SHP77 (cell line): Measurements from ENCODE around the gene SNX25.
"Not testable (repeated sequence)": the region's sequence is repeated elsewhere in the genome, so short reads cannot be mapped to it uniquely, and the experiment has no call there.

ENCODE experiments used
- DNase-seq, 2 experiments: peaks; one replicate each; lab custom pipeline; 2025; lab: John Stamatoyannopoulos, UW

The SNX25 gene

DNA sequence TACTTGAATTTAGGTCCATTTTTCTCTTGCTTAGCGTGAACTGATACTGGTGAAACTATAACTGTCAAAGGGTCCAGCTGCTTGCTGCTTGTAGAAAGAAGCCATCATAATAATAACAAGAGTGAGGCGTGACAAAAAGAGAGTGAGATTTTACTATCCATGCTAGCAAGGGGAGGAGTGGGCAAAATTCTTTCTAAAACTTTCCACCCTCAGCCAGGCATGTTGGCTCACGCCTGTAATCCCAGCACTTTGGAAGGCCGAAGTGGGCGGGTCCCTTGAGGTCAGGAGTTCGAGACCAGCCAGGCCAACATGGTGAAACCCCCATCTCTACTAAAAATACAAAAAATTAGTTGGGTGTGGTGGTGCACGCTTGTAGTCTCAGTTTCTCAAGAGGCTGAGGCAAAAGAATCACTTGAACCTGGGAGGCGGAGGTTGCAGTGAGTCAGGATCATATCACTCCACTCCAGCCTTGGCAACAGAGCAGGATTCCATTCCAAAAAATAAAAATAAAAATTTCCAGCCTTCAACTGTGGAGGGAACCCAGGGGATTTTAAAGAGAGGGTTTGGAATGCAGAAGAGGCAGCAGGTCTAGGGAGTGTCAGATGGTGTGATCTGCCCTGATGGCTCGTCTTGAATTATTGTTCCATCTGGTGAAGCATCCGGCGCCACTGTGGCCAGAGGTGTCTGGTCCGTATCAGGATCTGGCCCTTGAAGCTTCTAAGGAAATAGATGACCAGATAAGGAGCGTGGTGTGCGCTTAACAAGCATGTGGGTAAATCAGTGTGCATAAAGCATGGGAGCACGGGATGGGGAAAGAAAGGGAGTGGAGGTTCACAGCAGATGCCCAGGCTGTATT lies 134.6 kb downstream of the SNX25 start:
- no peak for DNase-seq

DNA sequence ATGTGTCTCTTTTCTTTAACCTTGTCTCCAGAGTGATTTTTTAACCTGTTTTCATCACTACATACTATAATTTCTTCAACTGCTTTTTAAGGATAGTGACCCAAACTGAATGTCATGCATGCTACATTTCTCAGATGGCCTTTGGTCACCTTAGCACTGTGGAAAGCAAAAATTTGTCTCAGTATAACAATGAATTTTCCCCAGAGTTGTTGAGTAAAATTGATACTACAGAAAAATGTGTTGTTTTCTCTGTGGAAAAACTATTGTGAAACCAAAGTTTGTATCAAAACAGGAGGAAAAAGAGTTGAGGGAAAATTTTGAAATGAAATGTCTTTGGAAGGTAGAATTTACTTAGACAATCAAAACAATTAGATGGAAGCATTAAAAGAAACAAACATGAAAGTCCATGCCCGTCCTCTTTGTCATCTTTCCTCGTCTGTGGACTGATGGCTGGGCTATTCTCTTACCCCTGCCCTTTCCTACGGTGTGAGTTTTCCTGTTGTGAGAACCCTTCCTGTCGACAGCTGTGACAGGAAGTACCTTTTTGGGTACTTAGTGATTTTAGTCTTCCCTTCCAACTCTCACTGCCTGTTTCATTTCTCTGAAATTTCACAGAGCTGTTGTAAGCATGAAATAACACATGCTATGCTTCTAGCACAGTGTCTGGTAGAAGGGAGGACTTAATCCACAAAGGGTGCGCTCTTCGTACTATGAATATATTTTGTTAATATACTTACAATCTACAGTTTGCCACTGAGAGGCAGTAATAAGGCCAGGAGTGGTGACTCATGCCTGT lies 135.5 kb downstream of the SNX25 start:
- DNase-seq = no peak

DNA sequence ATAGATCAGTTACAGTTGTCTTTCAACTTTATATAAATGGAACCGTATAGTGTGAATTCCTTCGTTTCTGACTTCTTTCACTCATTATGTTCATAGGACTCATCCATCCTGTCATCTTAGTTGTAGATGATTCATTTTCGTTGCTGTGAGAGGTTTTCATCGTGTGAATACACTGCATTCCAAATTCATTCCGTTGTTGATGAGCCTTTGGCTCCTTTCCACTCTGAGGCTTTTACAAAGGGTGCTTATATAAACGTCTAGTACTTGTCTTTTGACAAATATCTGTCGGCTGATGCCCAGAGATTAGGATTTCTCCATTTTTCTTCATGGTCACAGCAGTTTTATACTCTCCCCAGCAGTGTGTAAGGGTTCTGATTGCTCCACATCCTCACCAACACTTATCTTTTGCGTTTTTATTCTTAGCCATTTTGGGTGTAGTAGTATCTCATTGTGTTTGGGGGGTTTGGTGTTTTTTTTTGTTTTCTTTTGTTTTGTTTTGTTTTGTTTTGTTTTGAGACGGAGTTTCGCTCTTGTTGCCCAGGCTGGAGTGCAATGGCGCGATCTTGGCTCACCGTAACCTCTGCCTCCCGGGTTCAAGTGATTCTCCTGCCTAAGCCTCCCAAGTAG lies 137.7 kb downstream of the SNX25 start:
- no peak for DNase-seq

DNA sequence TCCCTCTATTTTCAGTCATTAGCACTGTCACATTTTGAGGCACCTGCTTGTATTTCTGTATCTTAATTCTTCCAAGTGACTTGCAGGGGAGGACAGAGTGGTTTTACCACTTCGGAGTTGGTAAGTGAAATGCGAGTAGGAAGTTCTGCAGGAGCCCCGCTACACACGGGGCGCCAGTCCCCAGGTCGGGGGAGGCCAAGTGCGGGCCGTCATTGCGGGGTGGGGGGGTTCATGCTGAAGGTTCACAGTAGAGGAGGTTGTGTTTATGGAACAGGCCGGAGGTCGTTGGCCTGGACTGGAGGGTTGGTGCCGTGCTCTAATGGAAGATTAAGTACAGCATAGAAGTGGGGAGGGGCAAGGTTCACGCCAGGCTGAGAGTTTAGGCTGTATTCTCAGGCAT lies 142.3 kb downstream of the SNX25 start:
- no peak for DNase-seq

DNA sequence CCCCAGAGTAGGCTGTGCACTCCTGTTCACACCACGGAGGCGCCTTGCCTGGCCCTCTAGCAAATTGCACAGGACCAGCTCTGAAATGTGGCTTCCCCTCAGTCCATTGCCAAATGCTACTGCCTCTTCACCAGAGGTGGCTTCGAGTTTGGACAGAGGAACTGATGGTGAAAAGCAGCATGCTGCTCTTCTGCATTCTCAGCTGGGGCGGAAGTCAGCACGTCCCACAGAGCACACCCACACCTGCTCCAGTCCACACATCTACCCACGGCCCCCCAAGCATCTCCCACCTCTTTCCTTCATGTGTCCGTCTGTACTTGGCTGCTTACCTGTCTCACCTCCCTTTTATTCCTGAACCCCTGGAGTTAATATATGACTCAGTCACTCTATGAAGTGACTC lies 142.8 kb downstream of the SNX25 start:
- DNase-seq = no peak

DNA sequence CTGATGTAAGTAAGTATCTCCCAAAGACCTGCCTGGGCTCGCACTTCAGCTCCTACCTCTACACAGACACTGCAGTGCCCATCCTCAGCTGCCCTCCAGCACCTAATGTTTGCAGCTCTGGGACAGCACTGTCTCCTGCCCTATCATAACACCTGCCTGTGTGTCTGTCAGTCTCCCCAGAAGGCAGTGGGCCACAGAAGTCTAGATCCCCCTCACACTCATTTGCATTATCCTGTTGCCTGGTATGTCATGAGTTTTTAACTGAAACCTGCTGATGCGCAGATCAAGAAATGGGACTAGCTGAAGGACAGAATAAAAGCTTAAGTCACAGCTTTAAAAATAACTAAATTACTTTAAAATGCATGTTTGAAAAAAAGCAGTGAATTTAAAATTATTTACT lies 143.3 kb downstream of the SNX25 start:
- no peak for DNase-seq

DNA sequence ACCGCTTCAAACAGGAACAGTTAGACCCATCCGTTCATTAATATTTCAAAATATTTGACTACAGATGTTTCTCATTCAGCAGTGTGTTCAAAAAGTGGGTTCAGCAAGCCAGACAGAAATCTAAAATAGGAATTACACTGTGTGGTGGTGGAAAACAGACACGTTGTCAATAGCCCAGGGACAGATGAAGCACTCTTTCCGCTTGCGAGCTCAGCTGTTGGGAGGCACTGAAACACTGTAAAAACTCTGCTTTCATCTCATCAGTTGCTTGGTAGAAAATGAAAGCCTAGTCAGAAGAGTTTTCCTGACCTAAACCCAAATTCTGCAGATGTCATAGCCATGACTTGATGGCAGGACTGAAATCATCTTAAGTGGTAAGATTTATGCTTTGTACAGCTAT lies 147.8 kb downstream of the SNX25 start:
- DNase-seq = no peak

DNA sequence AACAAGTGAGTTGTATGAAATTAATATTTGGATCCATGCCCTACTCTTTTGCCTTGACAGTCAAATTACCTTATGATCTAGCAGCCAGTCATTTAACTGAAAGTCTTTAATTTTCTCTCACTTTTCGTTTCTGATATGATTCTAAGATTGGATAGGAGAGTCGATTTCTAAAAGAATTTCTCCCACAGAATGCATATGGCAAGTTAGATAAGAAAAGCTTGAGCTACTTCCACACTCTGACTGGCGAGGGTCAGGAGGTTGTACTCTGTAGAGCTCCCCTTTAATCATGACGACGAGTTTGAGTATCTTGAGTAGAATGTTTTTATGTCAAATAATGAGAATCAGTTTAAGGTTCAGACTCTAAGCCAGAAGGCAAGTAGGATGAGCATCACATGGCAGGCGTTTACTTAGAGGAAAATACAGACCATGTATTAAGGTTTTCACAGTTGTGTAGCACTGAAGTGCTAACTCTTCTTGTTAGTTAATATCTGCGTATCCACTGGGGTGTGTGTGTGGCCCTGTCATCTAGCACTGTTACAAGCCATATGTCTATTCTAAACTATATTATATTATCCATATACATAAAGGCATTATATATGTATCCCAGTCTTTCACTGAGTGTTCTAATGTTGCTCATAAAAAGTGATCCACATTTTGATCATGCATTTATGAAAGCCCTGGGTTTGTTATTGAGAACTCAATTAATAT lies 148.5 kb downstream of the SNX25 start:
- no peak for DNase-seq

DNA sequence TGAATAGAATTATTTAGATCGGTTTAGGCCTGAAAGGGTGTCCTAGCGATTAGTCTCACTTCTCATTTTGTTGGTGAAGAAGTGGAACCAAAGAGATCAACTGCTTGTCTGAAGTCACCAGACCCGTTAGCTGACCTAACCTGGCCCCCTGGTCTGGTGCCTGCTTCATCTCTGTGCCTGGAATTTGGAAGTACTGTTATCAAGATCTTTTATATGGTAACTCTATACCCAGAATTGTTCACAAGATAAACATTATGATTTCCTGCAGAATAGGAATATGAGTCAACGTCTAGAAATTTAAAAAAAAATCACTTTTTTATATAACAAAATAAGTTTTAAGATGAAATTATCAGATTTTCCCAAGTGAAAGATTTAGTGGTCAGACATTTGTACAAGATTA lies 149.1 kb downstream of the SNX25 start:
- DNase-seq = no peak

DNA sequence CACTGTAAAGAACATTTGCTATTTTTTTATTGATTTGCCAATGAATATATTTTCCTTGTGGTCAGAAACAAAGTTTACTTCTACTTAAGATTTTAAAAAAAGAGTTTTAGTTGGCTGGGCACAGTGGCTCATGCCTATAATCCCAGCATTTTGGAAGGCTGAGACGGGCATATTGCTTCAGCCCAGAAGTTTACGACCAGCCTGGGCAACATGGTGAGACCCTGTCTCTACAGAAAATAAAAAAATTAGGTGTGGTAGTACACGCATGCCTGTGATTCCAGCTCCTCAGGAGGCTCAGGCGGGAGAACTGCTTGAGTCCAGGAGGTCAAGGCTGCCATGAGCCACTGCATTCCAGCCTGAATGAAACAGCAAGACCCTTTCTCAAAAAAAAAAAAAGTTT lies 149.6 kb downstream of the SNX25 start:
- DNase-seq = no peak

DNA sequence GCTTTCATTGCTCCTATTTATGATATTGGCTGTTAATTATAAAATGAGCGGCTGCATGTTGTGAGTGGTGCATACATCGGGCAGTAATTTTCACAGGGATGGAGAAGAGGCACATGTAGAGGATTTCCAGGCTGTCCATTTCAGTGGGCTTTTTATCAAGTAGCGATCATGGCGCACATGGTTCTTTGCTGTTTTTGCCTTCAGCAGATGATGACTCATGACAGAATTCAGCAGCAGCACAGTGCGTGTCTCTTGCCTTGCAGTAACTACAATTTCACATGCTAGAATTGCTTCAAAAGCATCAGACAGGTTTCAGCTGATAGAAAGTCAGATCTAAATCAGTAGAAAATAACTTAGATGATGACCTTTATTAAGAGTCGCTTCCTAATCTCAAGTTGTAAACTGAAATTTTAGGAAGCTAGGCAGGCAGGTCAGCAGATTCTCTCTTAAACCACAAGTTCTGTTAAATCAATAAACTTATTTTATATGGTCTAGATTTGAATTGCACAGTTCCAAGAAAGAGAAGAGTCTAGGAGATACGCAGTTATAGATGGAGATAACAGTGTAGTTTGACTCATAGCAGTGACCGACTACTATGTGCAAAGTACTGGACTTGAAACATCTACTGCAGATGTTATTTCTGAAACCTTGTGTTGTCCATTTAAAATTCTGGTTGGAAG lies 150.5 kb downstream of the SNX25 start:
- no peak for DNase-seq

DNA sequence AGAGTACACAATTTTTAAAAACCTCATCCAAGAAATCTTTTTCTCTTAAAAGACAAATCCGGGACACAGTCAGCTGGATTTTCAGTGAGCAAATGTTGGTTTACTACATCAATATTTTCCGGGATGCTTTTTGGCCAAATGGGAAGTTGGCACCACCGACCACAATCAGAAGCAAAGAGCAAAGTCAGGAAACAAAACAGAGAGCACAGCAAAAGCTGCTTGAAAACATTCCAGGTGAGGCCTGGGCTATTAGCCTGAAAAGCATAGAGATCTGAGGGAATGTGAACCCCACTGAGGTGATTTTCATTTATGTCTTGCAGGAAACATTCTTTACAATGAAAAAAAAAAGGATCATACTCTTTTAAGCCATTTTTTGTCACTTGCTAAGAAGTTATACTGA lies 152.5 kb downstream of the SNX25 start:
- DNase-seq = no peak

DNA sequence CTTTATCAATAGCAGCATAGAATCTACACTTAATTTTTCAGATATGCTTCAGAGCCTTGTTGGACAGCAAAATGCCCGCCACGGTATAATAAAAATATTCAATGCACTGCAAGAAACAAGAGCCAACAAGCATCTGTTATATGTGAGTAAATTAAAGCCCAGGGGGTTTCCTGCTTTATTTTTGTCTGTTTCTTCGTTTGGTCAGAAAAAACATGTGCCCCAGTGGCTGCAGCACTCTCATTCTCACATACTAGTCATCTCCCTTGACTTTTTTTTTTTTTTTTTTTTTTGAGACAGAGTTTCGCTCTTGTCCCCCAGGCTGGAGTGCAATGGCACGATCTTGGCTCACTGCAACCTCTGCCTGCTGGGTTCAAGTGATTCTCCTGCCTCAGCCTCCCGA lies 153.2 kb downstream of the SNX25 start:
- not testable (repeated sequence) for DNase-seq

DNA sequence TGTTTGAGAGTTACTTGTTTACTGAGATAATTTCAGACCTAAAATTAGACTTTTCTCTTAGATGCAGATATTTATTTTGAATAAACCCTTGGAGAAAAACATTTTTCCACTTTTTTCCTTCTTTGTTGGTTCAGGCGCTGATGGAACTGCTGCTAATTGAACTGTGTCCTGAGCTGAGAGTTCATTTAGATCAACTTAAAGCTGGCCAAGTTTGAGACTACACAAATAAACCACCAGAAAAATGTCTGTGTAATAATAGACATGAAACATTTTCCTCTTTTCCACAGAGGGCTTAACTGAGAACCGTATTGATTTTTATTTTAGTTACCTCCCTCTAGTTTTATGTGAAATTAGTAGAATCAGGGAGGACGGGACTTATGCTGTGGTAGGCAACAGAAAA lies 153.9 kb downstream of the SNX25 start:
- no peak for DNase-seq

DNA sequence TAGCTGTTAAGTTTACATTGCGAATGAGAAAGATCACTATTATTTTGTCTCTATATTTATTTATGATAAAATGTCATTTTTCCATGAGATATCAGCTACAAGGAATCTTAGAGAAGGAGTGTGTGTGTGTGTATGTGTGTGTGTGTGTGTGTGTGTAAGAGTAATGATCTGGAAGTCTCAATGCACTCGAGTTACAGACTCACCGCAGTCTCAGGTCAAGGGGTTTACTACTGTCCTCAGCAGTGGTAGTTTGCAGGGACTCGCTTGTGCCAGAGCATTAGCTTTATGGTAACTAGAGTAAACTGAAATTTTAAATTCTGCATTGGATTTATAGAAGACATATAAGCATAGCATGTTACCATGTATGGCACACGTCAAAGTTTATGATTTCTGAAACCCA lies 155.5 kb downstream of the SNX25 start:
- DNase-seq = no peak

DNA sequence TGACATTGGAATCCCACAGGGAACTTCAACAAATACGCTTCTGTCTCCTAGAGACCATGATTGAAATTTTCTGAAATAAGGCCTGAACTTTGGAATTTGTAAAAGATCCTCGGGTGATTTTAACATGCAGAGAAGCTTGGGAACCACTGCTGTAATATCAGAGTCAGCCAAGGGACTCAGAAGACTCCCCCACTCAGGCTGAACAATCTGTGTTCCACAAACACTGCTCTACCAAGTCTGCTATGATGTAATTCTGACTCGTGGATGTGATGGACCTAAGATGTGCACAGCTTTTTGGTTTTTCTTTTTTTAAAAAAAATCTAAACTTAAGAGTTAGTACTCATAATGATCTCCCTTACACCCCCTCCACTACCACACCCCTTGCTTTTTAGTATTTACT lies 160.3 kb downstream of the SNX25 start:
- no peak for DNase-seq

DNA sequence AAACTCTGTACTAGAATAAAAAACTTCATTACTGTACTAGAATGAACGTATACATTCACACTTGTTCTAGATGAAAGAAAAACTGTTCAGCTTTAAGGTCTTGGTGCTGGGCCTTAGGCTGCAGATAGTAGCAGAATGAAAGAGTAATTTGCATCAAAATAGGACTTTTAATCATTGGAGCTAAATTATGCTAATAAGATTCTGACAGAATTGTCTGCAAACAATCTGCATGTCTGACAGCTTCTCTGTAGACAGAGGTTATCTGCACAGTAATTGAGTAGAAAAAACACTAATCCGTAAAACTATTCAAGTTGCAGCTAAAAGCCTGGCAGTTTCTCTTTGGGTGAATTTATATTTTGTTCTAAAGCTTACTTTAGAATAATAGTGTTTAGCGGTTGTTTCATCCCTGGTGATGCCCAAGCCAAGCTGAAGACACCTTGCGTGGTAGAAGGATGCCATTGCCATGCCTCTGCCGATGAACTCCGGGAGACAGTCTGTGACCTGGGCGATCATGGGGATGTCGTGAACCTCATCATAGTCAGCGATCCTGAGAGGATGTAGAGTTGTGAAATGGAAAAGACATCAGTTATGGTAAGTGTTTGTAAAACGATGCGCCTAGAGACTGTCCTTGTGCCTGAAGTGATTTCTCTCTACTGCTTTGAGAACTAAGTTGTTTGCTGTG lies 161.0 kb downstream of the SNX25 start:
- no peak for DNase-seq

DNA sequence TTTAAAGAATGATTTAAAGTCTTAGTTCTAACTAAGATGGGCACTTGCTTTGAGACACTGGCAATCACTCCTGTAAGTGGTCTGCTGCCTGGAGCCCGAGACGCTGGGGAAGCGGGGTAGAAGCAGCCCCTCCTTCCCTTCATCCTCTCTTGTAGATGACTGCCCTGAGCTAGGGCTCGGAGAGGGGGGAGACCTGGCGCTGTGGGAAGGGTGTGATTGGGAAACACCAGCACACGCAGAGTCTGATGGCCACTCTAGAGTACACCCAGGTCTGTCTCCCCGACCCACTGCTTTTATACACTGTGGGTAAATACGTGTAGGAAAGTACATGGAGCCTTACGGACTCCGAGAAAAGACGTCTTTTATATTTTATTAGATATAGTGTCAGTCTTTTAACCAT lies 162.3 kb downstream of the SNX25 start:
- DNase-seq = no peak

DNA sequence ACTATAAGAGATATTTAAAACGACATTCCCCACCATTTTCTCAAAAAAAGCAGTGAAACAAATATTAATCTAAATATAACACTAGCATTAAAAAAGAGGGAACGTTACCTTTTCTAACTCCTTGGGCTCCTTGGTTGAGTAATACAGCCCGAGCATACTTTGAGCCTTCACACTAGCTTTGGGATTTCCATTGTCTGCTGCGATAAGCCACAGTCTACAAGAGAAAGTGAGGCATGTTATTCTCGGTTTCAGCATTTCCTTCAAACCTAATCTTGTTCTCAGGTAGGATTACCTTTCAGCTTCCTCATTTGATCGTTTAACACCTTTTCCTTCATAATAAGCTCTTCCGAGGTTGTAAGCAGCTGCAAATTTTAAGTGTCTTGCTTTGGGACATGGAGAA lies 164.6 kb downstream of the SNX25 start:
- DNase-seq = no peak

DNA sequence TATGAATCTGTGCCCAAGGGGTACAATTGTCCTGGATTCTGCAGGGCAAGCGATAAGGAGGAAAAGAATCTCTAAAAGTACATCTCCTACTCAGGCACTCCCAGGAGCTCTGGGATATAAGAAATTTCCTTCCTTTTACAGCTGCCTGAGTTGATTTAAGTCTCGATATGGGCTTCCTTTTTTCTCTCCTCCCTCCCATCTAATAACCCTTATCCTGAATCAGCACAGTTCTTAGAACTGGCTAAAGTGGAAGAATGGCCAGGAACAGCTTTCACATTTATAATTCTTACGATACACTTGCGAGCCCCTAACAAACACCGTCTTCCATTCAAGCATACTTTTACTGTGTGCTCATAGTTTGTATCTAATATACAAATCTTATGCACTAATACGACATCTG lies 165.2 kb downstream of the SNX25 start:
- DNase-seq = no peak

DNA sequence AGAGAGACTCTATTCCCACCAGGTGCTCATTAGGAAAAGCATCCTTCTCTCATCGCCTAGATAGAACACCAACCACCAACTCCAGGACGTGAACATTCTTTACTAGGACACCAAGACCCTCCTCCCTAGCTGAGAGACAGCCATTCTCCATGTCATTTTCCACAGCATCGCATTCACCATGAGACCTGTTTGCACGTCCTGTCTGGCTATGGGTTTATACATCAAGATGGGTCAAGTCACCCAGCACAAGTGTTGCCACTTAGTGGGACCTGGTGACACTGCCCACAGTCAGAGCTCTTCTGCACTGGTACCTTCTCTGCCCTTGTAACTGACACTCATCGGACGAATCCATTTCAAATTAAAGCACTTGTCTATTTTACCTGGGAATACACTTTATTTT lies 168.9 kb downstream of the SNX25 start:
- DNase-seq = no peak
